Colonic mucosa (tissue), 4 donors: ENCODE measurements around the gene ZNF827. TPM values are rescaled to one million over a fixed set of nuclear protein-coding genes. Genes with fewer than 3 reads are reported as not detected.

Experiments
- DNase-seq: peaks from one replicate; pipeline ENCODE4 v3.0.0-alpha.2; 2020
- H3K27ac ChIP-seq: fragments of 200-600 bp; one replicate; pipeline ENCODE4 v1.8.0; 2021
- H3K27me3 ChIP-seq: fragments of 200-600 bp; one replicate; pipeline ENCODE4 v1.8.0; 2021
- H3K36me3 ChIP-seq: fragments of 200-600 bp; one replicate; pipeline ENCODE4 v1.8.0; 2021
- H3K4me1 ChIP-seq: fragments of 200-600 bp; one replicate; pipeline ENCODE4 v1.8.0; 2021; ENCODE audit warnings: mild to moderate bottlenecking
- H3K4me3 ChIP-seq: fragments of 200-600 bp; one replicate; pipeline ENCODE4 v1.8.0; 2021
- H3K9ac ChIP-seq, 2 donors: one replicate each; pipeline ENCODE4 v1.7.0; 2013; ENCODE audit warnings: control low read depth in 2 of 2, low read depth in 2 of 2, low read length in 2 of 2
- H3K9me3 ChIP-seq: fragments of 200-600 bp; one replicate; pipeline ENCODE4 v1.8.0; 2021
- intact Hi-C: fragments of 100-400 bp; cut with DNase I; formaldehyde crosslinking; loops from one replicate; pipeline ENCODE4 v1.14.1; 2022
- total RNA-seq, 2 donors: library from RNA; stranded (reverse); fragmentation: NEBNext Ultra II Directional in 1 of 2; extraction: Animal tissue kit (Norgen Biotek cat#: 25700) in 1 of 2; gene quantifications; one replicate each; pipeline ENCODE4 v1.2.1, GENCODE V29; 2021
- TF ChIP-seq, protein P1 (sequence below): fragments of 200-600 bp; IDR thresholded peaks from one replicate; pipeline ENCODE4 v1.8.0; 2022; ENCODE audit warnings: antibody characterized with exemption, mild to moderate bottlenecking
- donor health status: healthy.
- donor health status: DM: no; HTN: no; CAD: no.
- donor health status: DM: no; HTN: no; CAD: no.

ZNF827 gene
- total RNA-seq, 2 donors from 2014 or later = 17.9 to 19.7 TPM

DNA sequence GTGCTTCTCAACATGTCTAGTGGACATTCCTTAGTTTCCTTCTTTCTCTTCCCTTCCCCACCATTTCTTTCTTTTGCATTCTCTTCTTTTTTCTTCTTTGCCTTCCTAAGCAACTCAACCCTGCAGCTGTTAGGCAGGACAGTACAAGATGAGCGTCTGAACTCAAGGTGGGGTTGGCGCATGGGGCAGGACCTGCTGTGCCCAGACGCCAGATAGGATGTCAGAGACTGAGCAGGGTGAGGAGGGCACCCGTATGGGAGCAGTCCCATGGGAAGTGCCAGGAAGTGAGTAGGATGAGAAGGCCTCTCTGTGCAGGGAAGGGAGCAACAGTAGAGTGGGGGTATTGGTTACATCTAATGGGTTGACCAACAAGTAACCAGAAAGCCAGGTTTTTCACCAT lies 38.1 kb upstream of the ZNF827 start:
- Histone ChIP-seq H3K4me3 (no peak overlapping the region), H3K27me3 (no peaks in the 10 kb centered on the region), H3K36me3 (no peaks in the 10 kb centered on the region), H3K9me3 (no peaks in the 10 kb centered on the region), H3K27ac (no peak overlapping the region), H3K4me1 (no peaks in the 10 kb centered on the region), H3K9ac (no peak overlapping the region)
- TF ChIP-seq, protein P1, sequence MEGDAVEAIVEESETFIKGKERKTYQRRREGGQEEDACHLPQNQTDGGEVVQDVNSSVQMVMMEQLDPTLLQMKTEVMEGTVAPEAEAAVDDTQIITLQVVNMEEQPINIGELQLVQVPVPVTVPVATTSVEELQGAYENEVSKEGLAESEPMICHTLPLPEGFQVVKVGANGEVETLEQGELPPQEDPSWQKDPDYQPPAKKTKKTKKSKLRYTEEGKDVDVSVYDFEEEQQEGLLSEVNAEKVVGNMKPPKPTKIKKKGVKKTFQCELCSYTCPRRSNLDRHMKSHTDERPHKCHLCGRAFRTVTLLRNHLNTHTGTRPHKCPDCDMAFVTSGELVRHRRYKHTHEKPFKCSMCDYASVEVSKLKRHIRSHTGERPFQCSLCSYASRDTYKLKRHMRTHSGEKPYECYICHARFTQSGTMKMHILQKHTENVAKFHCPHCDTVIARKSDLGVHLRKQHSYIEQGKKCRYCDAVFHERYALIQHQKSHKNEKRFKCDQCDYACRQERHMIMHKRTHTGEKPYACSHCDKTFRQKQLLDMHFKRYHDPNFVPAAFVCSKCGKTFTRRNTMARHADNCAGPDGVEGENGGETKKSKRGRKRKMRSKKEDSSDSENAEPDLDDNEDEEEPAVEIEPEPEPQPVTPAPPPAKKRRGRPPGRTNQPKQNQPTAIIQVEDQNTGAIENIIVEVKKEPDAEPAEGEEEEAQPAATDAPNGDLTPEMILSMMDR = no peak
- no peak for DNase-seq
- intact Hi-C loops = no loop called here

DNA sequence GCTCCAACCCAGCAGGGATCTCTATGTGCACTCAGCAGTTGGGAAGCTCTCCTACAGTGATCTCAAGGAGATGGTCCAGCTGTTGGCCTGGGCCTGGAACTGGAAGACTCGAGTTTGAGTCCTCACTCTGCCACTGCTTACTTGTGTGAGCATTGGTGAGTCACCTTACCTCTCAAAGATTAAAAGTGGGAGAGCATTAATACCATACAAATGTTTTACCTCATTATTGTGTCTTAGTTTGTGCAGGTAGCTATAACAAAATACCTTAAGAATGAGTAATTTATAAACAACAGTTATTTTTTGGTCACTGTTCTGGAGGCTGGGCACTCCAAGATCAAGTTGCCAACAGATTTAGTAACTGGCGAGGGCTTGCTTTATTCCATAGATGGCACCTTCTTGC lies 21.4 kb upstream of the ZNF827 start:
- H3K36me3 ChIP-seq = no peaks in the 10 kb centered on the region
- H3K27me3 ChIP-seq = no peaks in the 10 kb centered on the region
- no peak overlapping the region for H3K27ac ChIP-seq
- H3K4me1 ChIP-seq = no peaks in the 10 kb centered on the region
- intact Hi-C loops = no loop called here
- no peaks in the 10 kb centered on the region for H3K9me3 ChIP-seq
- no peak overlapping the region for H3K9ac ChIP-seq
- DNase-seq = no peak
- no peak overlapping the region for H3K4me3 ChIP-seq
- TF ChIP-seq, protein P1 = no peak

DNA sequence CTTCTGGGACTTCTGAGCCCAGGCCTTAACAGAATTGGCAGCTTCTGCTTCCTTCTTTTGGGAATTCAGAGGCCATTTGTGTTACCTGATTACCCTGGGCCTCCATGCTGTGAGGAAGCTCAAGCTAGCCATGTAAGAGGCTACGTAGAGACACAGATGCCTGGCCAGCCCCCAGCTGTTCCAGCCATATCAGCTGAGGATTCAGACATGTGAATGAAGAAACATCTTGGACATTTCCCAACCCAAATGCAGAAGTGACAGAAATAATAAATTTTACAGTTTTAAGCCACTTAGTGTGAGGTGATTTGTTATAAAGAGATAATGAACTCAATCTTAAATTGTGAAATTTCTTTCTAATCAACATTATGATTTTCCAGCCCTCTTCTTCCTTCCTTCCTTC lies 18.7 kb upstream of the ZNF827 start:
- no peaks in the 10 kb centered on the region for H3K36me3 ChIP-seq
- H3K4me3 ChIP-seq = no peak overlapping the region
- no peak overlapping the region for H3K9ac ChIP-seq
- no peaks in the 10 kb centered on the region for H3K9me3 ChIP-seq
- H3K27ac ChIP-seq = no peak overlapping the region
- no peaks in the 10 kb centered on the region for H3K4me1 ChIP-seq
- no peak for DNase-seq
- TF ChIP-seq, protein P1 = no peak
- no peaks in the 10 kb centered on the region for H3K27me3 ChIP-seq
- intact Hi-C loops = no loop called here

DNA sequence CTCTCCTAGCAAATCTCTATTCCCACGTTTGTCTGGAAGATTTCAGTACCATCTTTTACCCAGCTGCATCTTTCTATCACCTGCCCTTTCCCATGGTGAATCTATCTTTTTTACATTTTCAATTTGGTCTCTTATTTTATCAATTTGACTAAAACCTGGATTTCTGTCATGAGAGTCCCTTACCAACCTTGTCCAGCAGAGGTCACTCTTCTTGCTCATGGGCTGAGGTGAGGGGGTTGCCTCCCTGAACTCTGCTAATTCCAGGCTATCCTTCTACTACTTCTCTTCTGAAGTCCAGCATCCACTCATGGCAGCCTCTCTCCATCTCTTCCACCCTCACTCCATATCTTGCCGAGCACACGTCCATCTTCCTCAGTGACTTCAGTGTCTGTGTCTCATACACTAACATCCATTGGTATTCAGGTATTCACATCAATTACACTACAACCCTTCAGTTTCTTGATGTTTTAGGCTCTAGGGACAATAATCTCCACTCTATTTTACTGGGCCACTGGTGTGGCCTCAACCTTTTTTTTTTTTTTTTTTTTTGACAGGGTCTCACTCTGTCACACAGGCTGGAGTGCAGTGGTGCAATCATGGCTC lies 17.8 kb upstream of the ZNF827 start:
- no peaks in the 10 kb centered on the region for H3K9me3 ChIP-seq
- peak; percentile 50 for DNase-seq

DNA sequence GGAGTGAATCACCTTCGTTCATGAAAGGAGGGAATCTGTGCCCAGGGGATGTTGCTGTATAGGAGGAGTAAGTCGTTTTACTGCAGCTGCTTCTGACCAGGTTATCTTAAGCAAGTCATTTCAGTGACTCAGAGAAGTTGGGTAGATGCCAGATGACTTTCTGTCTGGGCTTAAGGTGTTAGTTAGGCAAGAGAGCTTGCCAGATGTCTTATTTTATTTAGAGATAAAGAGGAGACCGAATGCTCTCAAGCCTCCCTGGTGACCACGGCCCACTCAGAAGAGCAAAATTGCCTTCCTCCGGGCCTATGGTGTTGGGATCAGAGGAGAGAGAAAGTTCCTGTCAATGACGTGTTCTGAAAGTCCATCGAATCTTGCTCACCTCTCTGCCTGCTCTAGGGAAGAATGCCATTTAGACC lies 16.3 kb upstream of the ZNF827 start:
- Histone ChIP-seq H3K9ac (no peak overlapping the region), H3K9me3 (no peaks in the 10 kb centered on the region), H3K36me3 (no peaks in the 10 kb centered on the region), H3K4me3 (no peak overlapping the region), H3K27me3 (no peaks in the 10 kb centered on the region), H3K4me1 (no peaks in the 10 kb centered on the region), H3K27ac (no peak overlapping the region)
- DNase-seq = peak; percentile 57
- intact Hi-C loops = no loop called here
- TF ChIP-seq, protein P1 = no peak

More for the DNA sequence above, 17.8 kb upstream of the ZNF827 start:
- no peak overlapping the region for H3K9ac ChIP-seq
- no peaks in the 10 kb centered on the region for H3K36me3 ChIP-seq
- no peak overlapping the region for H3K27ac ChIP-seq
- H3K4me3 ChIP-seq = no peak overlapping the region
- no peaks in the 10 kb centered on the region for H3K27me3 ChIP-seq
- H3K4me1 ChIP-seq = no peaks in the 10 kb centered on the region
- TF ChIP-seq, protein P1 = peak; percentile 69
- intact Hi-C loops = no loop called here
